NB4 (cell line): ENCODE data around the gene ZNF446.

Experiments used
- DNase-seq: peaks from one replicate; pipeline ENCODE4 v3.0.0; 2010; ENCODE audit warnings: low read depth
- H3K4me3 ChIP-seq: one replicate; pipeline ENCODE4 v1.5.1; 2011; ENCODE audit warnings: mild to moderate bottlenecking, low read depth, low read length, moderate library complexity
- MAX ChIP-seq: IDR thresholded peaks from 2 replicates; pipeline ENCODE4 v1.6.1; 2011; ENCODE audit warnings: low read depth, low read length
- MYC ChIP-seq: IDR thresholded peaks from 2 replicates; pipeline ENCODE4 v1.6.1; 2011; ENCODE audit warnings: low read depth, low read length
- POLR2A ChIP-seq: IDR thresholded peaks from 2 replicates; pipeline ENCODE4 v1.6.1; 2011; ENCODE audit warnings: mild to moderate bottlenecking; ENCODE audit not compliant: insufficient read length; ENCODE audit errors: extremely low read depth
- TF ChIP-seq, protein P1 (sequence below): IDR thresholded peaks from one replicate; pipeline ENCODE4 v1.5.1; 2012; ENCODE audit warnings: low read depth, low read length

ZNF446 gene

GRCh38 chr19:58455306-58455705, 20.8 kb upstream of the ZNF446 start:
- no peak overlapping the region for H3K4me3 ChIP-seq
- no peak for DNase-seq
- TF ChIP-seq MAX = no peak
- TF ChIP-seq POLR2A = no peak
- TF ChIP-seq MYC = no peak
- TF ChIP-seq, protein P1, sequence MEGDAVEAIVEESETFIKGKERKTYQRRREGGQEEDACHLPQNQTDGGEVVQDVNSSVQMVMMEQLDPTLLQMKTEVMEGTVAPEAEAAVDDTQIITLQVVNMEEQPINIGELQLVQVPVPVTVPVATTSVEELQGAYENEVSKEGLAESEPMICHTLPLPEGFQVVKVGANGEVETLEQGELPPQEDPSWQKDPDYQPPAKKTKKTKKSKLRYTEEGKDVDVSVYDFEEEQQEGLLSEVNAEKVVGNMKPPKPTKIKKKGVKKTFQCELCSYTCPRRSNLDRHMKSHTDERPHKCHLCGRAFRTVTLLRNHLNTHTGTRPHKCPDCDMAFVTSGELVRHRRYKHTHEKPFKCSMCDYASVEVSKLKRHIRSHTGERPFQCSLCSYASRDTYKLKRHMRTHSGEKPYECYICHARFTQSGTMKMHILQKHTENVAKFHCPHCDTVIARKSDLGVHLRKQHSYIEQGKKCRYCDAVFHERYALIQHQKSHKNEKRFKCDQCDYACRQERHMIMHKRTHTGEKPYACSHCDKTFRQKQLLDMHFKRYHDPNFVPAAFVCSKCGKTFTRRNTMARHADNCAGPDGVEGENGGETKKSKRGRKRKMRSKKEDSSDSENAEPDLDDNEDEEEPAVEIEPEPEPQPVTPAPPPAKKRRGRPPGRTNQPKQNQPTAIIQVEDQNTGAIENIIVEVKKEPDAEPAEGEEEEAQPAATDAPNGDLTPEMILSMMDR = no peak

GRCh38 chr19:58456111-58456510, 20.0 kb upstream of the ZNF446 start:
- no peak for DNase-seq
- H3K4me3 ChIP-seq = no peak overlapping the region
- TF ChIP-seq POLR2A = no peak
- no peak for TF ChIP-seq MAX
- TF ChIP-seq, protein P1 = no peak
- no peak for TF ChIP-seq MYC

DNA sequence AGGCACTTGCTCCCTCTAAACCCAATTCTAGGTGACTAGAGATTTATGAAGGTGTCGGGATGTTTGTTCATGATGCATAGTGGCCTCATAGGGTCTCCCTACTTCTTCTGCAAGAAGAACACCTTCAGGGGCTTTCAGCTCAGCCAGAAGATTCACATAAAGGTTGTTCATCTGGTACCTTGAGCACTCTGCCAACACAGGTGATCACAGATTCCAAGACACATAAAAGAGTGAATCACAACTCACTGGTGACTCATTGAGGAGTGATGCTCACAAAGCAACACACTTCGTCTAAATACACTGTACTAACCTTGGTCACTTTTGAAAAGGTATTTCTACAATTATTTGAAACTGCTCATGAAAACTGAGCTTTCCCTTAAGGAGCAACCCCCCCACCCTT, 16.1 kb upstream of the ZNF446 start:
- TF ChIP-seq MAX (no peak), POLR2A (no peak), MYC (no peak)
- TF ChIP-seq, protein P1 = no peak
- no peak for DNase-seq
- no peak overlapping the region for H3K4me3 ChIP-seq

- DNase-seq = no peak
- TF ChIP-seq, protein P1 = no peak
- no peak for TF ChIP-seq POLR2A
- TF ChIP-seq MAX = no peak
- no peak for TF ChIP-seq MYC
- H3K4me3 ChIP-seq = peak overlapping the region; percentile 49
These were observed 9.9 kb upstream of the ZNF446 start for GRCh38 chr19:58466089-58466759.

DNA sequence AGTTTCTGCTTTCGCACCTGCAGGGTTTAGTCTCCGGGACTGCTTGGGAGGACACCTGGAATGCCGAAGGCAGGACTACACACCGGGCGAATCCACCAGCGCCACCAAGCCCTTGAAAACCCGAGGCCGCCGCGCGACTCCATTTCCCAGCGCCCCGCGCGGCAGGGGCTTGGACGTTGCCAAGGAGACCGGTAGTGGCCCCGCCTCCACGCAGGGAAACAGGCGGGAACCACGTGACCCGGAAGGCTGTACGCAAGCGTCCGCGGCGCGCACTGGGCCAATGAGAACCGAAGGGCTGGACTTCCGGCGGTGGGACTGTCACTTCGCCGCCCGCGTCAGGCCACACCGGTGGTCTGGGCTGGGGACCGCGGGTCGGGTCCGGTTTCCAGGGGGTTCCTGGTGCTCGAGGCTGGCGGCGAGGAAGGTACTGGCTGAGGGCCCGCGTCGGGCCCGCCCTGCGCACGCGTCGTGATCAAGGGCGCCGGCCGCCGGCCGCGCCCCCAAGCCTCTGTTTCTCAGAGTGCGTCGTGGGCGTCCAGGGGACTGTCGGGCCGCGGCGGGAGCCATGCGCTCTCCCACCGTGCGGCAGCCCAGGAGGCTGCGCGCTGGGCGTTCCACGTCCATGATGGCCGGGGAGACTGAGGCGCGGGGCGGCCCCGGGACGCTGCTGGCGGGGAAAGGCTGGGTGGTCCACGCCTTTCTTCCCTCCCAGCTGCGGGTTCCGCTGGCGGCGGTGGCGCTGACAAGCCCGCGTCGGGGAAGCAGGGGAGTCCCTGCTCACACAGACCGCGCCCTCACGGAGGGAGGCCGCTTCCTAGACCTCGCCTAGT, 9.2 kb upstream of the ZNF446 start, which contains the start of gene ZNF324:
Gene ZNF324, plus strand, starts transcription at position 321 of the 830 bp plus-strand sequence. CDS start 2,106 bp downstream, outside the sequence.
- TF ChIP-seq, protein P1 = no peak
- TF ChIP-seq MYC = peak; percentile 44; the same call in 1 of the 2 replicates
- peak; percentile 99 for TF ChIP-seq MAX
- peak; percentile 53 for TF ChIP-seq POLR2A
- peak within 1 kb of the TSS; percentile 66 for H3K4me3 ChIP-seq
- DNase-seq = peak; percentile 97
